GM18519 (cell line): Measurements from ENCODE around the gene HPSE.
"Not testable (repeated sequence)": the region's sequence is repeated elsewhere in the genome, so short reads cannot be mapped to it uniquely, and the experiment has no call there.

Experiments
- ATAC-seq: cut with Tn5 transposase; IDR thresholded peaks from one replicate; pipeline ENCODE4 v1.9.1; 2021; ENCODE audit warnings: mild to moderate bottlenecking, moderate library complexity; ENCODE audit not compliant: unreplicated experiment, low FRiP score

HPSE gene

DNA sequence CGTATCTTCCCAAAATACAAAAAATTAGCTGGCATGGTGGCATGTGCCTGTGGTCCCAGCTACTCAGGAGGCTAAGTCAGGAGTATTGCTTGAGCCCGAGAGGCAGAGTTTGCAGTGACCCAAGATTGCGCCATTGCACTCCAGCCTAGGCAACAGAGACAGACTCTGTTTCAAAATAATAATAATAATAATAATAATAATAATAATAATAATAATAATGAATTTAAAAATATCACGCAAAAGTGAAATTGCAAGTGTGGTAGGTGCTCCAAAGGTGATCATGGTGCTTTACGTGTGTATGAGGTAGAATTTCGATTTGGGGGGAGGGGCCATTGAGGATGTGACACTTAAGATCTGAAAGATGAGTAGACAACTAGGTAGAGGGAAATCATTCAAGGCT, 4.9 kb upstream of the HPSE start:
- no peak for ATAC-seq

DNA sequence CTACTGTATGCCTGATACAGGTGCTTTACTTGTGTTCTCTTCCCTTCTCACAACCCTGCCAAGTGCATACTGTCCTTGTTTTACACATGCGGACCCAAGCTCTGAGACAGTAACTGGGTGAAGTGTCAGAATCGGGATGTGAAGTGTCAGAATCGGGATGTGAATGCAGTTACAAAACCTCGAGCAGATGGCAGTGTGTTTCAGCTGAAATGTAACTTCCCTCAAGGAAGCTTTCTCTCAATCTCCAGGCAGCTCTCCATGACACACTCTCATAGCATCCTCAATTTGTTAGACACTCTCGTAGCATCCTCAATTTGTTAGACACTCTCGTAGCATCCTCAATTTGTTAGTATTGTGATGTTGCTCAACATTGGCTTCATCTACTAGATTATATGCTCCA, 1.1 kb upstream of the HPSE start:
- ATAC-seq, result no peak

DNA sequence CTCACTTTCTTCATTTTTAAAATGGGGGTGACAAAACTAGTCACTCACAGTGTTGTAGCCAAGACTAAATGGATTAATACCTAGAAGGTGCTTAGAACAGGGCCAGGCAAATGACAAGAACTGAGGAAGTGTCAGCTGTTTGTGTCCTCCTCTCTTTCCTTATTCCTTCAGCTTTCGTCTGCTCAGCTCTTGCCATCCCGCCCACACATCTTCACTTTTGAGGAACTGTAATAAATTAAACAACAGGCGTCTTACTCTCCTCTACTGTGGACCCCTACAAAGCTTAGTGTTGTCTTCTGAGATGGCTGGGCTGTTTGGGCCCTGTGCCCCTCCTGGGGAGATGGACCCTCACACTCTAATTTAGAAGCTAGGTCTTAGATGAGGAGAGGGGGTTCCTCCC, 2.7 kb downstream of the HPSE start:
- no peak for ATAC-seq

DNA sequence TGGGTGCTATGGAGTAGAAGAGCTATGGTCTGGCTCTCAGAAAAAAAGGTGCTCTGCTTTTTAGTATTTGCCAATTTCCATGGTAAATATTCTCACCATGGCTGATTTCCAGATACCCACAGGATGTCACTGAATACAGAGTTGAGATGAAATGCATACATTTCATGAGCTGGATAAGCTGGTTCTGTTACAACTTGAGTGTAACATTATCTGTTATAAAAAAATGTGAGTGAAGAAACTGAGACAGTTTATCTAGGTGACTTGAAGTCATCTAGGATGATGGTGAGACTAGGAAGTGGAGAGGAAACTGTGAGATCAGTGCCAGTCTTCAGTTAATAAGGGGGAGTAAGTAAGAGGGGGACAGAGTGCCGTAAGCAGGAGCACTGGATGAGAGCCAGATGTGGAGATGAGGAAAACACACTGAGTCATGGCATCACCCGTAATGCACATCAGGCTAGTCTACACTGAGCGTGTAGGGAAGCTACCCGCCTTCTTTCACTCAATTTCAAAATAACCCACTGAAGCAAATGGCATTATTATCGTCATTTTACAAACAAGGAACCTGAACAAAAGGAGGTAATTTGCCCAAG, 5.0 kb downstream of the HPSE start:
- ATAC-seq, result no peak

DNA sequence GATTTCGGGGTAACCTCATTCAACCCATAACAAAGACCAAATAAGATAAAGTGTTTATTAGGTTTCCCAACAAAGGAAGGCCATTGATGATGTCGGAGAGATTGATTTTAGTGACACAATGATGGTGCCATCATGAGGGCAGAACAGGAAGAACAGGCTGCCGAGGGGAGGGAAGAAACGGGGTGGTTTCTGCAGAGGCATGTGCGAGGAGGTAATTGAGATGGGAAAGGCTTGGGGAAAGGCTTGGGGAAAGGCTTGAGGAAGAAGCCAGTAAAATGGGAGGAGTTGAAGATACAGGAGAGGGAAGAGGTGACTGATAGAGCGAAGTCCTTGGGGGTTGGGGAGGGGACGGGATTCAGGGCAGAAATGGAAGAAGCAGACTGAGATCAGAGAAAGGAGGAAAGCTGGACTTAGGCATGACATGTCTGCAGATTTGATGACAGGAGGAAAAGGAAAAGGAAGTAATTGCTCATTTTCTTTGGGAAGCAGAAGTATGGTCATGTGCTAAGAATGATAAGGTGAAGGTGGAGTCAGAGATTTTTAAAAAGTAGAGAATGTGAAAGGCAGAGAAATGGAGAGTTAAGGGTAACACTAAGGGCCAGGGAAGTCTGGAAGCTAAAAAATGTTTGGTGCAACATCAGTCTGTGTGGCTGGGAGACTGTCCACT, 6.0 kb downstream of the HPSE start:
- ATAC-seq, result no peak

DNA sequence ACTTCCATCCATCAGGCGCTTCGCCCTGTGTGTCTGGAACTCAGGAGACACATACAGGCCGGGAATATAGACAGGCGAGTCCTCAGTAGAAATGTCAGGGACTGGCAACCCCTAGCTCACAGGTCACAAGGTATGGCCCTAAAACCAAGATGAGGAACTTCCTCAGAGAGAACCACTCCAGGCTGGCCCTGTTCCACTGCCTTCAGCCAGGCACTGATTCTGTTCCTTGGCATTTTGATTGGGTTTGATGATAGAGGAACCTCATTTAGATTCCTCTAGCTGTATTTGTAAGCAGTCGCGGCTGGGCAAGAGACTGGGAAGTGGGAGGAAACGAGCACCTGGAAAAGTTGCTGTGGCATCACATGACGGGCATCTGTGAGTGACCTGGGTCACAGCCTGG, 8.1 kb downstream of the HPSE start:
- ATAC-seq, result no peak

DNA sequence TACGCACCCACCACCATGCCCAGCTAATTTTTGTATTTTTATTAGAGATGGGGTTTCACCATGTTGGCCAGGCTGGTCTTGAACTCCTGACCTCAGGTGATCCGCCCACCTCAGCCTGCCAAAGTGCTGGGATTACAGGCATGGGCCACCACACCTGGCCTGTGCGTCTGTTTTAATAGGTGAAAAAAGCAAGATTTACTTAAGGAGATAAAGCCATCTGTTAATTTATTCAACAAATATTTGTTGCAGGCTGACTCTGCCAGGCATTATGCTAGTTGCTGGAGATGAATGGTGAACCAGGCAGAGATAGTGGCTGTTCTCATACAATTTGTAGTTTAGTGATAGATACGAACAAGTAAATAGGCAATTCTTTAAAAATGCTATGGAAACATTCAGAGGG, 9.3 kb downstream of the HPSE start:
- ATAC-seq, result not testable (repeated sequence)

DNA sequence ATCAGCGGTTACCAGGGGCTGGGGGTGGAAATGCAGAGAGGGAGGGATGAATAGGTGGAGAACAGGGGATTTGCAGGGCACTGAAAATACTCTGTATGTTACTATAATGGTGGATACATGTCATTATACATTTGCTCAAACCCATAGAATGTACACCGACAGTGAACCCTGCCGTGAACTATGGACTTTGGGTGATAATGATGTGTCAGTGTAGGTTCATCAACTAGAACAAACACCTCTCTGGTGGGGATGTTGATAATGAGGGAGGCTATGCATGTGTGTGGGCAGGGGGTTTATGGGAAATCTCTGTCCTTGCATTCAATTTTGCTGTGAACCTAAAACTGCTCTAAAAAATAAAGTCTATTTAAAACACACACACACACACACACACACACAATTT, 11.5 kb downstream of the HPSE start:
- no peak for ATAC-seq

DNA sequence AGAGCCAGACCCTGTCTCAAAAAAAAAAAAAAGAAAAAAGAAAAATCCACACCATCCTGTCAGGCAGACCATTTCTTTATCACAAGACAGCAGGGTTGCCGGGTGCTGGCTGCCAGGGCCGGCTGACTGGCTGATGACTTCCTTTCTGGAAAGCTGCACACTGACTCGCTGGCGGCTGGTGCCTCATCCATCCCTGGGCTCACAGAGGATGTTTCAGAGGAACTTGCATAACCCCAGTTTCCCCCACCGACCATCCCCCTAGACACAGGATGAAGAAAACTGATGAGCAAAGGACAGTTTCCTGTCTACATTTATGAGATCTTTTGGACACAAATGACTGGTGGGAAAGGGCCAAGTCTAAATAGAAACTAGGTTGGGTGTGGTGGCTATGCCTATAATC, 14.1 kb downstream of the HPSE start:
- ATAC-seq, result no peak

DNA sequence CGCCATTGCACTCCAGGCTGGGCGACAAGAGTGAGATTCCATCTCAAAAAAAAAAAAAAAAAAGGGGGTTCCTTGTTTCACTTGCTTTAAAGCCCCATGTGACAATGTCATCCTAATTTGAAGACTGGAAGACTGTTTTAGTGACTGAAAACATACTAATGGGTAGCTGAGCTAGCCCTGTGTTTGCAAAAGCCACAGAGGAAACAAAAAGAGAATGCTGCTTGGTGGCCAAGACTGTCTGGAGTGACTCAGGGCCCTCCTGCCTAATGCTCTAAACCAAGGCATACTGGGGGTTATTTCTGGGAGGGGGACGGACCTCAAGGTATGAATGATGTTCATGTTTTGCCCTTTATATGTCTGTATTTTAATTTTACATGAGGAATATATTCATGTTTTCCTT, 16.0 kb downstream of the HPSE start:
- no peak for ATAC-seq

DNA sequence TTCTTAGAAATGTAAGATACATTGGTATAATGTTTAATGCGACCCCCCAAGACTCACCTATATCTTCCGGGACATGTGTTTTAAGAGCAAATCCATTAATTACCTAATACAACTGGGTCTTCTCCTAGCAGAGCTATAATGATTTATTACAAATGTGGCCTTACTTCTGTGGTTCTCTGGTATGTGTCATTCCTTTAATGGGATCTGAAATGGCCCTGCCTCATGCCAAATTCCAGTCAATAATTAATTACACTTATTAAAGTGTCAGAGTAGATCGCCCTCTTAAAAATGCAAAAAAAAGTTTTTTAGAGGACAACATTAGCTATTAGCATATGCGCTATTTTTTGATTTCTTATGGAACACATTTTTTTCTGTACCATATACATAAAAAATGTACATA, 17.0 kb downstream of the HPSE start:
- no peak for ATAC-seq

DNA sequence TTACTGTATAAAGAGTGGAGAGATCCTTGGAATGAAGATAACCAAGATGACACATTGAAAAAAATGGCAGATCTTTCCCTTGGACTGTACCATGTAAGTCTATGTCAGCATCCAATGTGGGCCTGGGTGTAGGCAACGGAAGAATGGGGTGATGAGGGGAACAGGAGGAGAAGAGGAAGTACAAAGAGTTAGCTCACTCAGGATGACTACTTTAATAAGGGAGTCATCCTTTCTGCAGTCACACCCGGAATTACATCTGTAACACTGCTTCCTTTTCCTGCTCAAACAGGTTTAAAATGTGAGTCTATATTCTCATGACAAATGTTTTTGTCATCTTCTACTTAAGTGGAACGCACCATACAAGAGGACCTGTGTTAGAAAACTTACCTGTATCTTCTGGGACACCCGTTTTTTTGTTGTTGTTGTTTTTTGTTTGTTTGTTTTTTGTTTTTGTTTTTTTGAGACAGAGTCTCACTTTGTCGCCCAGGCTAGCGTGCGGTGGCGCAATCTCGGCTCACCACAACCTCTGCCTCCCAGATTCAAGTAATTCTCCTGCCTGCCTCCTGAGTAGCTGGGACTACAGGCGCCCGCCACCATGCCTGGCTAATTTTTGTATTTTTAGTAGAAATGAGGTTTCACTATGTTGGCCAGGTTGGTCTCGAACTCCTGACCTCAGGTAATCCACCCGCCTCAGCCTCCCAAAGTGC, 18.0 kb downstream of the HPSE start:
- no peak for ATAC-seq

DNA sequence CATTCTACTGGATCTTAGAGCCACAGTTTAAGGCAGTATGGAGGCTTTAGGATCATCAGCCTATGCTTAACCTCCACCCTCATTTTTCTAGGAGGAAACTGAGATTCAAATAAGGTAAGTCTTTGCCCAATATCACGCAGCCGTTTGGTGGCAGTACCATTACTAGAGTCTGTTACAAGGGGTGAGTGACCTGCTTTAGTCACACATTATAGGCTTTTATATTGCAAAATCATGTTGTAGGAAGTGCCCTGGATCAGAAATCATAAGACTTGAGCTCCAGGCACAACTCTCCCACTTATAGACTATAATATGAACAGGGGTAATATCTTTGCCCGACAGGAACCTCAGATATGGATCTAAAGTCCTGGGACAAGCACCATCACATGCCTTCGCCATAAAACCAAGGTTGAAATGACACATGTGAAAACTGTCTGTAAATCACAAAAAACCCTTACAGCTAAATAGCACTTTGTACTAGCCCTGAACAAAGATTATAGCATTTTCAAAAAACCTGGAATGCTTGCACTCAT, 19.2 kb downstream of the HPSE start:
- ATAC-seq, result no peak

DNA sequence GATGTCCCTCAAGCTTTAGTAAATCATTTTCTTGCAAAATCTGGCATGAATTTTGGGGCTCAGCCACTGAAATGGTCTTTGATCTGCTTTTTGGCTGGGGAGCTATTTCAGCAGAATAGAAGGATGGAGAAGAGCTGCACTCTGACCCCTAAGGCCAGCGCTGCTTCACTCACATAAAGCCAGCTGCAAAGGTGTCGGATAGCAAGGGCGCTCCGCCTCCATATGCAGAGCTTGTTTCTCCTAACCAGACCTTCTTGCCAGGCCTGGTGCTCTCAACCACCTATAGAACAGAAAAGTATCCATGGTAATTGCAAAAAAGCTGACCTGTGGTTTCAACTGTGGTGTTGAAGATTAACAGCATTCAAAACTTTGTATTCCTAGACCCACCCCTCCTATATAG, 26.0 kb downstream of the HPSE start:
- ATAC-seq, result no peak

DNA sequence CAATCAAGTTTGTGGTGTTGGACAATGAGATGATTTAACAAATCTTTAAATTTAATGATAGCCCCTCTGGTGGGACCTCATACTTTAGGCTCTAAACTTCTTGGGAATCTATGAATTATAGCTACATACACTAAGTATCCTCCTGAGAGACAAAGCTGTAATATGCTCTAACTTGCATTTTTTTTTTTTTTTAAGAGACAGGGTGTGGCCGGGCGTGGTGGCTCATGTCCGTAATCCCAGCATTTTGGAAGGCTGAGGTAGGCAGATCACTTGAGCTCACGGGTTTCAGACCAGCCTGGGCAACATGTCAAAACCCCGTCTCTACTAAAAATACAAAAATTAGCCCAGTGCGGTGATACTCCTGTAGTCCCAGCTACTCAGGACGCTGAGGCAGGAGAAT, 26.7 kb downstream of the HPSE start:
- no peak for ATAC-seq

DNA sequence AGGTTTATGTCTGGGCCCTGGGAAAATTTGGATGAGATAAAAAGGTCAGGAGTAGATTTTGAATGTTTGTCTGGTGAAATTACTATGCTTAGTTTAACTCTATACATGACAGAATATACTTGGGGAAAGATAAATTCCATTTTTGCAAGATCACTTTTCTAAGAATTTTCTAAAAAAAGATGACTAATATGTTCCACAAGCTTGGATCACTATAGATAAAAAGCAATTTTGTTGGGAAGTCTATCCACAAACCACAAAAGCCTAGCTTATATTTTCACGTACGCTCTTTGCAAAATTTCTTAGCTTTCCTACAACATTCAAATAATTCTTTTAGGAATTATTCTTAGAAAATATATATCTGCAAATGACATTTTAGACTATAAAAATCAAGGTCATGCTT, 29.5 kb downstream of the HPSE start:
- no peak for ATAC-seq

DNA sequence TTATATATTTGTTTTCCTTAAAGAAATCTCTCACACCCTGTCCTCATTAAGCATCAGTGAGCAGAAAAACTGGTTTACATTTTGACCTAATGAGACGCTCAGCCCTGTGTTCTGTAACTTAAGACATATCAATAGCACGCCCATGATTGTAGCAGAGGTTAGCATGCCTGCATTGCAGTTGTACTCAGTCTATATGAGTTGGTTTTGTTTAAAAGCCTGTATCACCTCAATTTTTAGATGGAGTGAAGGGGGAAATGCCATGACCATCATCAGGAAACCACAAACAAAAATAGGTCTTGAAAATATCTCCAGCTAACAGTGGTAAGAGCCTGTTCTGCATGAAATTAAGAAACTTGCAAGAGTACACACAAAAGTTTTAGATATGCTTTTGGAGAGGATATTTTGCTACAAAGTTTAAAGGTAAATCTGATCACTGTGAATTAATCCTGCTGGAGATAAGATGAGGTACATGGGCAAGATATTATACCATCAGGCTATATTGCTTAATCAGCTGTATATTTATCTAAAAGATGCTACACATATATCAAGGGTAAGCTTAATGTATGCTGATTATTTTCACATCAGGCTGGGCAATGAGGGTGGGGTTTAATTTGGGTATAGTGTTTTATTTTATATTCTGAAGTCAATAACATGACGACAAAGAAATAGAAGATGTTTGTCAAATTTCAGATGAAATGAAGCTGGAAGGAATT, 36.9 kb downstream of the HPSE start:
- no peak for ATAC-seq

DNA sequence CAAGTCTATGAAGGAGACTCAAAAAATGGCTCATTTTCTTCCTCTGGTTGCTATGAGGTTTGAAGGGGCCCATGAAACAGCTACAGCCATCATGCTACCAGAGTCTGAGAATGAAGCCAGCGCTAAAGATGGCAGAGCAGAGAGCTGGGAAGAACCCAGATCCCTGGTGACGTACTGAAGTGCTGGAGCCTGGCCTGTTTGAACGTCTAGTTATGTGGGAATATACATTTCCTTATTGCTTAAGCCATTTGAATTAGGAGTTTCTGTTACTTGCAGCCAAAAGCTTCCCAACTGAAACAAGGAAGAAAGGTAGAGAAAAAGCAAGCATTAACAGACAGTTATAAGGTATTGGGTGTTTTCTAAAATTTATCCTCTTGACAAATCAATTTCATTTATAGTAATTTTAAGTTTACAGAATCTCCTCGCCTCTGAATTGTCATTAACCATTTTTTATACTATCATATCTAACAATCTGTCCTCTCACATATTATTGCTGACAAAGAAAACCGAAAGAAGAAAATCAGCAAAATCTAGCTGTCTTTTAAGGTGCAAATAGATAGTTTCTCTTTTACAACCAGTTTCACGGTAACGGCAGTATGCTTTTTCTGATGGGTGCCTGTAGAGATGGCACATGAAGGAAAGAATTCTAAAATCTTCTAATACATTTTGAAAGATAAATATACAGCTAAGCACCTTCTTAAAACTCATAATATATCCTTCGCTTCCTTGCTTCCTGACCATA, 41.2 kb downstream of the HPSE start:
- no peak for ATAC-seq

DNA sequence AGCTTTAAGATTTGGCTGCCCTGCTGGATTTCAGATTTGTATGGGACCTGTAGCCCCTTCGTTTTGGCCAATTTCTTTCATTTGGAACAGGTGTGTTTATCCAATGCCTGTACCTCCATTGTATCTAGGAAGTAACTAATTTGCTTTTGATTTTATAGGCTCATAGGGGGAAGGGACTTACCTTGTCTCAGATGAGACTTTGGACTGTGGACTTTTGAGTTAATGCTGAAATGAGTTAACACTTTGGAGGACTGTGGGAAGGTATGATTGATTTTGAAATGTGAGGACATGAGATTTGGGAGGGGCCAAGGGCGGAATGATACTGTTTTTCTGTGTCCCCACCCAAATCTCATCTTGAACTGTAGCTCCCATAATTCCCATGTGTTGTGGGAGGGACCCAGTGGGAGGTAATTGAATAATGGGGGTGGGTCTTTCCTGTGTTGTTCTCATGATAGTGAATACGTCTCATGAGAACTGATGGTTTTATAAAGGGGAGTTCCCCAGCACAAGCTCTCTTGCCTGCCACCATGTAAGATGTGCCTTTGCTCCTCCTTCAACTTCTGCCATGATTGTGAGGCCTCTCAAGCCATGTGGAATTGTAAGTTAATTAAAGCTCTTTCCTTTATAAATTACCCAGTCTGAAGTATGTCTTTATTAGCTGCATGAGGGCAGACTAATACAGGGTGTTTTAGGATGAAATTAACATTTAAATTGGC, 44.4 kb downstream of the HPSE start:
- not testable (repeated sequence) for ATAC-seq

DNA sequence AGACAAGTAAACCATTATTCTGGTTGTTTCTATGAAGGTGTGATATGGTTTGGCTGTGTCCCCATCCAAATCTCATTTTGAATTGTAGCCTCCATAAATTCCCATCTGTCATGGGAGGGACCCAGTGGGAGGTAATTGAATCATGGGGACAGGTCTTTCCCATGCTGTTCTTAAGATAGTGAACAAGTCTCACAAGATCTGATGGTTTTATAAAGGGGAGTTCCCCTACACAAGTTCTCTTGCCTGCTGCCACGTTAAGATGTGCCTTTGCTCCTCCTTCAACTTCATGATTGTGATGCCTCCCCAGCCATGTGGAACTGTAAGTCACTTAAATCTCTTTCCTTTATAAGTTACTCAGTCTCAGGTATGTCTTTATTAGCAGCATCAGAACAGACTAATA, 46.3 kb downstream of the HPSE start:
- ATAC-seq, result not testable (repeated sequence)
